ENCODE results near the gene SWI5. TPM values are rescaled to one million over a fixed set of nuclear protein-coding genes. Genes with fewer than 3 reads are reported as not detected.
"Not testable (repeated sequence)": the region's sequence is repeated elsewhere in the genome, so short reads cannot be mapped to it uniquely, and the experiment has no call there.

Gene SWI5
- total RNA-seq, 2 experiments from 2014 or later = 18.1 to 19.5 TPM

DNA sequence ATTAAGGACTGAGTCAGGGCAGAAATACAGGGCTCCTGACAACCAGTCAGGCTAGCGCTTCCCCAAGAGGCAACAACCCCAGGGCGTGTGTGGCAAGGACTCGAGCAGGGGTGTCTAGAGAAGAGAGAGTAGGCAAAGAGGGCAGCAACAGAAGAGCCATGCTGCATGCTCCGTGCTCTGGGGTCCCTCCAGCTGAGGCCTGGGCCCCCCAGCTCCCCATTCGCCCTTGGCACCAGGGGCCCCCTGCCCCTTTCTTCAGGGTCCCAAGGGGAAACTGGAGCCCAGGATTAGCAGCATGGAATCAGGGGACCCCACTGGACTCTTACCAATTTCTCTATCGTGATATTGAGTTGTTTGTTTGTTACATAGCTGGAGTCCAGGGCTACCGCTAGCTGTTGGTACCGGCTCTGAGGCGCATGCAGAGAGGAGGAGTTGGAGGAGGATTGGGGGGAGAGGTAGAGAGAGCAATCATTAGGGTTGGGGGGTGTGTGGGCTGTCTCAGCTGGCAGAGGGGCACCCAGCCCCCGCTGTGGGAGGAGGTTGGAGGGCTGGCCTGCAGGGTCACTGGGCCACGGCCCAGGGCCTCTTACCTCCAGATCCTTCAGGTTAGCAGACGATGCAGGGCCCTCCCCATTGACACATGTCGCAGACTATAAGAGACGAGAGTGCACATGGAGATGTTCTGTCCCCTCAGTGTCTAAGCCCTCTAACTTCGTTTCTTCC lies 9.0 kb upstream of the SWI5 start:
- ChIA-PET POLR2A (no interaction called here), CTCF (interaction anchor here (0.9 kb wide), 2 partner anchors 15 to 47 kb away, joined by 3 to 4 read pairs; no protein-coding TSS in a partner anchor)

DNA sequence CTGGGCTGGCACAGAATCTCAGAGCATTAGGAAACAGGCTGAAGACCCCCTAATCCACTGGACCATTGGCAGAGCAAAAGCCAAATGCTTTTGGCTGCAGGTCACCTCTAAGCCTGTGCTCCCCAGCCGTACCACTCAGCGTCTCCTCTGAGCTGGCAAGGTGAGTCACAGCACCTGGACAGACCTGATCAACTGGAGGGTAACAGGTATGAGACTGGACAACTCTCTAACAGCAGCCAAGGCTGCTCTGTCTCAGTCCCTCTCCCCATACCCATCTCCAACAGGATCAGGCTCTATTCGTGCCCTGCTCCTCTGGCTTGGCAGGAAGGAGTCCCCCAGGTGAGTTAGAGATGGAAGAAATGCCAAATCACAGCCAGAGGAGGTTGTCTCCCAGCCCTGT lies 5.0 kb upstream of the SWI5 start:
- CTCF ChIA-PET = interaction anchor here (0.7 kb wide), 2 partner anchors 11 to 20 kb away, joined by 3 to 4 read pairs; no protein-coding TSS in a partner anchor
- POLR2A ChIA-PET = no interaction called here

DNA sequence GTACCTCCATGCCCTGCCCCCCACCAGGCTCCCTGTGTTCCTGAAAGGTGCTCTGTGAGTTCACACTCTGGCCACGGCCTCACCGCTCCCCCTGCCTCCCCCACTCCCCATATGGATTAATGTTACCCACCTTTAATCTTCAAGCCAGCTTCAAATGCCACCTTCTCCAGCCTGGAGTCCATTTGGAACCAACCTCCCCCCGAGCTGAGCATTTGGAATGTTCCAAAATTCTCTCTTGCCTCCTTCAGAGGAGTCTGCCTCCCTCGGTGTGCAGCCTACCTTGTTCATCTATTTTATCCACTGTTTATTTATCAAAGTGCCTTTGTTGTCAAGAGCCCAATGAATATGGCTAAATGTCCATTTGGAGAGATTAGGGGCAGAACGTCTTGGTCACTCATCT lies 4.6 kb upstream of the SWI5 start:
- ChIA-PET POLR2A (no interaction called here), CTCF (interaction anchor here (0.7 to 0.9 kb wide), 3 partner anchors 11 to 24 kb away, joined by 3 to 4 read pairs (median 4); no protein-coding TSS in a partner anchor)

DNA sequence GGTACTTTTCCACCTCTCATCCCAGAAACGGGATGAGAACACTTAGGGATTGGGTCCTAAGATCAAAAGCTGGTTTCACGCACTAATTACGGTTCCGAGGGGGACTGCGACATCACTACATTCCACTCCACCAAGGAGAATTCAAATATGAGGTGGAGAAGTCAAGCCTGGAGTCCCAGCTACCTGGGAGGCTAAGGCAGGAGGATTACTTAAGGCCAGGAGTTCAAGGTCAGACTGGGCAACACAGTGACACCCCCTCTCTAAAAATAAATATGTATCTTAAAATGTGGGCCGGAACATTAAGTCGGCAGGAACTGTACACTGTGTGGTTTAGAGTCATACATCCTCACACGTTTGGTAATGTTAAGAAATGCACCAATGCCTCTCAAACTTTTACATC lies 1.8 kb upstream of the SWI5 start:
- CTCF ChIA-PET = interaction anchor here (1.7 kb wide), 1 partner anchor 19 kb away, joined by 3 read pairs; no protein-coding TSS in a partner anchor
- POLR2A ChIA-PET = no interaction called here

DNA sequence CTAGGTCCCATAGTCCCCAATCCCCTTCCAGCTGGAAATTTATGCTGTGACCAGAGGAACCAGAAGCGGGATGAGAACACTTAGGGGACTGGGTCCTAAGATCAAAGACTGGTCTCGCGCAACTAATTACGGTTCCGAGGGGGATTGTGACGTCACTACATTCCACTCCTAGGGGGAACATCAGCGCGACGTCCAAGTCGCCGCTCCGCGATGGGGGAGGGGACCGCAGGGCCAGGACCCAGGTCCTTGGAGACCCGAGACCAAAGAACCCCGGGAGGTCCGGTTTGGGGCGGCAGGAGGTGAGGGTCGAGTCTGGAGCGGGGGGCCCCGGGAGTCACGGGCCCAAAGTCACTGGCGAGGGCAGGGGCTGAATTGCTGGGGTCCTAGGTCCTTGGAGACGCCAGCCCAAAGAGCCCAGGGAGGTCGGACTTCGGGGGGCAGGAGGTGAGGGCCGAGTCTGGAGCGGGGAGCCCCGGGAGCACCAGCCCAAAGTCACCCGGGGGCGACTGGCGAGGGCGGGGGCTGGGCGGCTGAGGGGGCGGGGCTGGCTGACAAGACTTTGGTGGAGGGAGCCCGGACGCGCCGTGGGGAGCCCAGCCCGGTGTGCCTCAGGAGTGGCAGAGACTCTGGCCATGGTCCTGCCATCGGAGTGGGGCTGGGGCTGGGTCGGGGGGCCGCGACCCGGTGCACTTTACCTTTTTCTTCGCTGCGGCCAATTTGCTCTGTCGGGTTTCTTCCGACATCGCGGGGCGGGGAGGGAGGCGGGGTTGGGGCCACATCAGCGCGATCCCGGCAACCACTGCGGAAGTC lies 673 bp upstream of the SWI5 start, which contains the start of gene GOLGA2:
Gene GOLGA2 (minus strand): TSS at position 810 of the 810 bp plus-strand sequence. CDS start 31 bp downstream, at position 779.
- ChIA-PET CTCF (interaction anchor here (0.8 kb wide), 1 partner anchor 20 kb away, joined by 4 read pairs; no protein-coding TSS in a partner anchor), POLR2A (interaction anchor here (0.6 to 0.9 kb wide), 3 partner anchors 46 to 275 kb away, joined by 3 to 4 read pairs (median 3); no protein-coding TSS in a partner anchor)

DNA sequence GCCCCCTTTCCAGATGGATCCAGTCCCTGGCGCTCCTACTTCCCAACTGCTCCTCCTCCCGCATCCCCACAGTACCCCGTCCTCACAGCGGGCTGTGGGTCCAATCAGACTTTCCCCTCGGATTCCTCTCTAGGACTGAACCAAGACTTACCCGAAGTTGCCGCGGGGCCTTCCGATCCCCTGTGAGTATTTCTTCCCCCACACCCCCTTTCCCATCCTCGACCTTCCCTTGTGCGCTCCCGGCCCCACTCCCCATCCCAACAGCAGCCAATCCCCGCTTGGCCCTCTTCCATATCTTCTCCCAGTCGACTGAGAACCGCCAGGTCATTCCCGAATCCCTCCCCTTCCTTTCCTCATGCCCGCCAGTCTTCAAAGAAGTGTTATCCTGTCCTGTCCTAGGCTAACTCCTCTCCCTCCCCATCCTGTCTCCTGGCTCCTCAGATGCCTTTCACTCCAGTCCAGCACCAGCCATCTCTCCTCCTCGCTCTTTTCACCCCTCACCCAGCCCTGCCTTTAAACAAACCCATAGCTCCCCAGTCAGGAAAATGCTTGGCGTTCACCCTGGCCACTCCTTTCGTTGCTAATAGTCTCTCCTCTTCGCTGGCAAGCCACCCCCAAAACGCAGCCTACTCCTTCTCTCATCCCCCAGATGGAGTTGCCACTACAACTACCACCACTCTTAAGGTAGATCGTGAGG lies 646 bp downstream of the SWI5 start:
- CTCF ChIA-PET = interaction anchor here (1.8 kb wide), 1 partner anchor 19 kb away, joined by 9 read pairs; no protein-coding TSS in a partner anchor
- POLR2A ChIA-PET = interaction anchor here (0.9 kb wide), 1 partner anchor 274 kb away, joined by 4 read pairs; no protein-coding TSS in a partner anchor

DNA sequence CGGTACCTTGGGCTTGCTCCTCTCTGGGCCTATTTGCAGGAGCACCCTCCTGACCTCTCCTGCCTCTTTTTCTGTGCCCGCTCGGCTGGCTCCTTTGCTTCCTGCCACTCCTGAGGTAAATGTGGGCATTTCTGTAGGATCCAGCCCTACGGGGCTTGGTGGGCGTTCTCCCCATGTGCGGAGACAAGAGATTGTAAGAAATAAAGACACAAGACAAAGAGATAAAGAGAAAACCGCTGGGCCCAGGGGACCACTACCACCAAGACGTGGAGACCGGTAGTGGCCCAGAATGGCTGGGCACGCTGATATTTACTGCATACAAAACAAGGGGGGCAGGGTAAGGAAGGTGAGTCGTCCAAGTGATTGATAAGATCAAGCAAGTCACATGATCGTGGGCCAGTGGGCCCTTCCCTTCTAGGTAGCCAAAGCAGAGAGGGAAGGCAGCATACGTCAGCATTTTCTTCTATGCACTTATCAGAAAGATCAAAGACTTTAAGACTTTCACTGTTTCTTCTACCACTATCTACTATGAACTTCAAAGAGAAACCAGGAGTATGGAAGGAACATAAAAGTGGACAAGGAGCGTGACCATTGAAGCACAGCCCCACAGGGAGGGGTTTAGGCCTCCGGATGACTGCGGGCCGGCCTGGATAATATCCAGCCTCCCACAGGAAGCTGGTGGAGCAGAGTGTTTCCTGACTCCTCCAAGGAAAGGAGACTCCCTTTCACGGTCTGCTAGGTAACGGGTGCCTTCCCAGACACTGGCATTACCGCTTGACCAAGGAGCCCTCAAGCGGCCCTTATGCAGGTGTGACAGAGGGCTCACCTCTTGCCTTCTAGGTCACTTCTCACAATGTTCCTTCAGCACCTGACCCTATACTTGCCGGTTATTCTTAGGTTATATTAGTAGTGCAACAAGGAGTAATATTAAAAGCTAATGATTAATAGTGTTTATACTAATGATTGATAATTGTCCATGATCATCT lies 3.3 kb downstream of the SWI5 start:
- POLR2A ChIA-PET, CTCF ChIA-PET: not testable (repeated sequence)

DNA sequence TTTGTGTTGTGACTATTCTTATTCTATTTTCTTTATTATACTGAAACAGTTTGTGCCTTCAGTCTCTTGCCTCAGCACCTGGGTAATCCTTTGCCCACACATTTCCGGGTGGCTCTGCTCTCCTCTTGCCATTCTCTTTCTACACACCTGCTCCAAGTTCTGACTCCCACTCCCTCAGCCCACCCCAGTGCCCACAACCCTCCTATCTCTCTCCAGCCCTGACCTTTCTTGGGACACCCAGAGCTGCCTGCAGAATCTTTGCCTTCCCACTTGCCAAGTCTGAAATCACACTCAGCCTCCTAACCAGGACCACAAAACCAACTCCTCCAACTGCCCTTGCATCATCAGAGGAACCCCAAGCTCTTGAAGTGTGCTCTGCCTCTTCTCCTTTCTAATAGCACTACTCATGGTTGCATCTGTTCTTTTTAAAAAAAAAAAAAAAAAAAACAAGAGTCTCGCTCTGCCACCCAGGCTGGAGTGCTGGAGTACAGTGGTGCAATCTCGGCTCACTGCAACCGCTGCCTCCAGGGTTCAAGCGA lies 4.1 kb downstream of the SWI5 start:
- ChIA-PET POLR2A (no interaction called here), CTCF (interaction anchor here (0.7 to 1.1 kb wide), 2 partner anchors 61 to 79 kb away, joined by 3 read pairs; no protein-coding TSS in a partner anchor)

DNA sequence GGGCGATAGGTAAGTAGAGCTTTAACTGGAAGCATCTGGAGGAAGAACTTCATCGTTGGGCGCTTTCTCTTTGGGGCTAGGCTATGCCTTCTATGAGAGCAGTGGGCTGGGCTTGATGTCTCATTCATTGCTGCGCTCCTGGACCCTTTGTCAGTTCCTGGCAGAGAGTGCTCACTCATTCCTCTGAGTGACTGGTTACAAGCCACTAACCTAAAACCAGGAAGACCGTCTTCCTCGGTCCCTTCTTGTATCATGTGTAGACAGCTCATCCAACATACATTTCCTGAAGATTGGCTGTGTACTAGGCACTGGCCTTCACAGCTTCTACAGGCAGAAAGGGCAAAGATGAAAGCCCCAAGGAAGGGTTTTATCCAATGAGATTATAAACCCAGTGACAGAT lies 6.4 kb downstream of the SWI5 start:
- POLR2A ChIA-PET = no interaction called here
- CTCF ChIA-PET = no interaction called here

DNA sequence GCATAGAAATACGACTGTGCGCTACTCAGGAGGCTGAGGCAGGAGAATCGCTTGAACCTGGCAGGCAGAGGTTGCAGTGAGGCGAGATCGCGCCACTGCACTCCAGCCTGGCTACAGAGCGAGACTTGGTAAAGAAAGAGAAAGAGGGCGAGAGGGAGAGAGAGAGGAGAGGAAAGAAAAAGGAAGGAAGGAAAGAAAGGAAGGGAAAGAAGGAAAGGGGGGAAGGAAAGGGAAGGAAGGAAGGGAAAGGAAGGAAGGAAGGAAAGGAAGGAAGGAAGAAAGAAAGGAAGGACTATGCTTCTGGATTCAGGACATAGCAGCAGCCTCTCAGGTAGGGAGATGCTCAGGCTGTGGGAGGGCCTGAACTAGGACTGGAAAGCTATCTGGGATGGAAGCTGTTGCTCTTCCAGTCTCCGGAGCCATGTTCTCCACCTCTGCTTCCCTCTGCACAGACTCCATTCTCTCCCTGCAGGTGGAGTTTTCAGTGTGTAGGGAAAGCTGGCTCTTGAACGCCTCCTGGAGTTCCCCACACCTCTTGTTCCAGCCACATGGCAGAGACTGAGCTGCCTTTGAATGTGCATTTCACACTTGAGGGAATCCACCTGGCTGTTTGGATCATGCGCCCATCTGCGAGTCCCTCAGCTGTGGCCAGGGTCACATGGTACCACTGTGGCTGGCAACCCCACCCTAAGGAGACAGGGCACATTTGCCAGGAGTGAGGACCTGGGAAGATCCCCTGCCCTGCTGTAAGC lies 9.1 kb downstream of the SWI5 start:
- CTCF ChIA-PET = interaction anchor here (0.6 kb wide), 1 partner anchor 461 kb away, joined by 3 read pairs; no protein-coding TSS in a partner anchor
- POLR2A ChIA-PET = no interaction called here

DNA sequence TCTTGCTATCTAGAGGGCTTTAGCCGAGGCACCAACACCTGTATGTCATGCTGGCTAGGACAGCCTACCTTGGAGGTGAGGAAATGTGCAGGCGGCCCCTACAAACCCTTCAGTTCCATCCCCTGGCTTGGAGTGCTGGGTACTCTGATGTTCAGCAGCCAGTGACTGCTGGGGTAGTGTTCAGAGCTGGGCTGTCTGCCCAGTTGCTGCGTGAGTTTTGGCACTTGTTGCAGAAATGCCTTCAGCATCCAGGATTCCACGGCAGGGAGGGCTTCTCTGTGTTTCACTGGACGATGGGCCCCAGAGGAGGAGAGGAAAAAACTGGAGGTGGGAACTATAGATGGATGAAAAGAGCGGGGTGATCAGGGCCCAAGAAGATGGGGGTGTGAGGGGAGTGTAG lies 10.4 kb downstream of the SWI5 start:
- CTCF ChIA-PET = no interaction called here
- POLR2A ChIA-PET = no interaction called here

DNA sequence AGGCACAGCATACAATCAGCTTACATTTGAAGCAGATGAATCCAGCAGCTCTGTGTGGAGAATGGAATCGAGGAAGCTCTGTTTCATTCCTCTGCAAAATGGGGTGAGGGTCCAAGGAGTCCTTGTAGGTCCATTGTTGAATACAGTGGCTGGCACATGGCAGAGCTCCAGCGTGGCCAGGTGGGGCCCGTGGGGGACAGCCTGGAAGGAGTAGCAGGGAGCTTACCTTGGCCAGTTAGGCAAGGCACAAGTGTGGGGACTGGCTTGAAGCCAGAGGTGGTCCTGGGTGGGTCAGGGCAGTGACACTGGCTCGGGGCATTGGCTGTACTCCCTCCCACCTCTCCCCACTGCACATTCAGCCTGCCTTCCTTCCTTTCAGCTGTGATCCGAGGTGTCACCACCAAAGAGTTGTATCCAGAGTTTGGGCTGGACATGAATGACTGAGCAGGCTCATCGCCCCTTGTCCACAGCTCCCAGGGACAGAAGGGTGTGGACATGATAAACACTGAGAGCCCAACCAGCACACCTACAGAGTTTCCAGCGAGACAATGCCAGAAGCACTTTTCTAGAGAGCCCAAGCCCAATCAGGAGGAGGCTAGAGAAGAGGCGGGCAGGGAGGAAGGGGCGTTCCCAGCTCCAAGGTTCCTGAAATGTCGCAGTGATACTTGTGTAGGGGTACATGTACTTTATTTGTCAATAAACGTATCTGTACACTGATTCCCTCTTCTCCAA lies 12.4 kb downstream of the SWI5 start:
- POLR2A ChIA-PET = no interaction called here
- CTCF ChIA-PET = no interaction called here

DNA sequence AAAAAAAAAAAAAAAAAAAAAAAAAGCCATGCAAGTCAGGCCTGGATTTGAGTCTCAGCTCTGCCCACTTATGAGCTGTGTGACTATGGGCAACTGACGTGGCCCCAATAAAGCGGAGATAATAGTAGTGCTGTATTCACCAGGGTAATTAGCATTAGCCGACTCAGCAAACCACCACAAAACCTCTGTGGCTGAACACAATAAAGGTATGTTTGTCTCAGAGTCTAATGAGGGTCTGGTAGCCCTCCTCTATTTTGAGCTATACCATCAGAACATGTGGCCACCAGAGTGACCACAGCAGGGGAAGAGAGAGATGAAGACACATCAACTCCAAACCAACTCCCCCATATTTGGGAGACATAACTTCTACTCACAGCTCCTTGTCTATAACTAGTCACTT lies 15.9 kb downstream of the SWI5 start:
- CTCF ChIA-PET = interaction anchor here (0.7 kb wide), 1 partner anchor 119 kb away, joined by 4 read pairs; no protein-coding TSS in a partner anchor
- POLR2A ChIA-PET = no interaction called here

DNA sequence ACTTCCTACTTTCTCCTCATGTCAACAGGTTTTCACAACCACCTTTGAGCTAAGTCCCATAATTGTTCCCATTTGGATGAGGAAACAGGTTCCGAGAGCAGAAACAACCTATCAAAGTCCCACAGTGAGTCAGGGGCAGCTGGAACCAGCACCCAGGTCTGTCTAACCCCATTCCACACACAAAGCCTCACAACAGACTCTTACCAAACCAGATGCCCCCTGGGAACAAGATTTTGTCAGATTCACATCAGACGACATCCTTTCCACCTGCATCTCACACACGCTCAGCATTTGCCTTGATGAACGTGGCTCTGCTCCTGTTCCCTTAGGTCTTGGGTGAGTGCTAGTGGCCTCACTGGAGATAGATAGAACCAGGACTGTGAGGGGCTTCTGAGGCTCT lies 17.0 kb downstream of the SWI5 start:
- POLR2A ChIA-PET = interaction anchor here (1.0 kb wide), 1 partner anchor 15 kb away, joined by 3 read pairs; no protein-coding TSS in a partner anchor
- CTCF ChIA-PET = interaction anchor here (0.7 kb wide), 1 partner anchor 17 kb away, joined by 3 read pairs; no protein-coding TSS in a partner anchor

DNA sequence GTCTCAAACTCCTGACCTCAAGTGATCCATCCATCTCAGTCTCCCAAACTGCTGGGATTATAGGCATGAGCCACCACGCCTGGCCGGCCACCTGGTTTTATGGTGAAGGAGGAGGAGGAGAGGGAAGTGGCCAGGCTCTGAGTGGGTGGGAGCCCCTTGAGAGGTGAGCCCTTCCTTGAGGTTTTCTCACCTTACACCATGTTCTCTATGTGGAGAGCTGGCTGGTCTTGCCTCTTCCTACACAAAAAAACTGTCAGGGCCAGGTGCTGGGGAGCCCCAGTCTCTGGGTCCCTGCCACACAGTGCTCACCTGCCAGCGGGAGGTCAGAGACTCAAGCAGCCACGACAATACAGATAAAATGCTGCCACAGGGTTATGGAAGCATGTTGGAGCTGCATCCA lies 18.1 kb downstream of the SWI5 start:
- POLR2A ChIA-PET = no interaction called here
- CTCF ChIA-PET = interaction anchor here (0.5 to 2.8 kb wide), 3 partner anchors 47 to 259 kb away, joined by 3 to 17 read pairs (median 3); no protein-coding TSS in a partner anchor

DNA sequence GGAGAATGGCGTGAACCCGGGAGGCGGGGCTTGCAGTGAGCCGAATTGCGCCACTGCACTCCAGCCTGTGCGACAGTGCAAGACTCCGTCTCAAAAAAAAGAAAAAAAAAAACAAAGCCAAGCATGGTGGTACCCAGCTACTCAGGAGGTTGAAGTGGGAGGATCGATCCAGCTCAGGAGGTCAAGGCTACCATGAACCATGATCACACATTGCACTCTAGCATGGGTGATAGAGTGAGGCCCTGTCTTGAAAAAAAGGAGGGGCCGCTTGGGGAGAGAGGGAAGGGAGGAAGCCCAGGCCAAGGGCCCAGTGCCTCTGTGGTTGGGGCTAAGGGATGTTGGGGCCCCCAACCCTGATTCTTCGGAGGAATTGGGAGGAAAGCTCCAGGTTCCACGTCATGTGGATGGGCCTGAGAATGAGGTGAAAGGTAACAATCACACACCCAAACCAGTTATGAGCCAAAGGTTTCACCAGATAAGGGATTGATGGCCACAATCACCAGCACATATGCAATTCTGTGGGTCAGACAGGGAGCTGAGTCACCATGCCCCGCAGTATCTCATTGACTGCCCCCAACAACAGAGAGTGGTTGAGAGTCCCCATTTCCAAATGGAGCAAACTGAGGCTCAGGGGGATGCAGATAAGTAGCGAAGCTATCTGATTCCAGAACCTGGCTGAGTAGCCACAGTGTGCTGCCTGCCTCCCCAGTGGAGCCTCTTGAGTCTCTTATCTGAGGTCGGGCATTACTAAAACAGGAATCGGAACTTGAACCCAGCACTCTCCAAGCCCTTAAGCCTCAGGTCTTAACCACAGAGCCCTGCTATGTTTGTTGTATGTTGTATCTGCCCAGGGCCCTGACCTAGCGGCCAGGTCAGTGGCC lies 20.5 kb downstream of the SWI5 start:
- POLR2A ChIA-PET = no interaction called here
- CTCF ChIA-PET = interaction anchor here (0.9 to 2.8 kb wide), 3 partner anchors 45 to 60 kb away, joined by 3 to 17 read pairs (median 3); no protein-coding TSS in a partner anchor
